Gastrocnemius medialis (tissue), 4 donors: ENCODE data around the gene ASAP3.

Experiments
- CTCF ChIP-seq, 5 experiments: fragments of 450-650 bp in 3 of 5; fragments of 200-600 bp in 2 of 5; sonication (generic) in 2 of 5; IDR thresholded peaks in 4 of 5; conservative IDR thresholded peaks in 1 of 5; 1 replicate in 4 of 5; 2 replicates in 1 of 5; pipeline ENCODE4 v1.5.1; 2016 to 2019; ENCODE audit warnings: antibody characterized with exemption in 5 of 5, mild to moderate bottlenecking in 3 of 5, moderate library complexity in 3 of 5
- POLR2A ChIP-seq, 2 donors: fragments of 450-650 bp; IDR thresholded peaks; one replicate each; pipeline ENCODE4 v1.6.1; 2017; ENCODE audit warnings: antibody characterized with exemption in 2 of 2, mild to moderate bottlenecking in 2 of 2, moderate library complexity in 2 of 2

- TF ChIP-seq CTCF (IDR thresholded peaks at IDR 0.05 in 4 of 5, conservative IDR thresholded peaks at IDR 0.05 in 1 of 5) (no peak), POLR2A (IDR thresholded peaks at IDR 0.05) (no peak)
Observed at GRCh38 chr1:23526329-23527041, 42.5 kb upstream of the ASAP3 start.
